Measurements from ENCODE around the gene AMDHD2. TPM values are rescaled to one million over a fixed set of nuclear protein-coding genes. Genes with fewer than 3 reads are reported as not detected.

The AMDHD2 gene
- total RNA-seq, 1 donor from 2014 or later: 11.7 TPM

GRCh38 chr16:2526135-2526534 lies 6.0 kb downstream of the AMDHD2 start:
- Histone ChIP-seq H3K4me1 (no peaks in the 10 kb centered on the region), H3K9ac (no peak overlapping the region), H3K9me3 (ENCODE audit: low read depth) (no peaks in the 10 kb centered on the region), H3K4me3 (no peak overlapping the region), H4K20me1 (ENCODE audit: low read depth) (peaks cover 1% of the 10 kb centered on the region), H2AFZ (replicated peaks) (no peak overlapping the region), H3F3A (ENCODE audit: low read depth) (peaks cover 11% of the 10 kb centered on the region), H3K27me3 (no peaks in the 10 kb centered on the region), H3K4me2 (no peak overlapping the region), H3K27ac (no peak overlapping the region), H3K79me2 (ENCODE audit: low read depth) (peaks cover 9% of the 10 kb centered on the region), H3K36me3 (no peaks in the 10 kb centered on the region)
- Mint-ChIP-seq H3K4me1 (peaks cover 5% of the 10 kb centered on the region), H3K36me3 (no peaks in the 10 kb centered on the region), H3K9me3 (no peaks in the 10 kb centered on the region), H3K4me3 (no peak overlapping the region), H3K27me3 (ENCODE audit: insufficient read depth, low read depth) (peaks cover 5% of the 10 kb centered on the region), H3K27ac (no peak overlapping the region)
- TF ChIP-seq CTCF (IDR thresholded peaks at IDR 0.05) (no peak), EZH2 (IDR thresholded peaks at IDR 0.05) (no peak), EZH2phosphoT487 (IDR thresholded peaks at IDR 0.05) (no peak)
- no peak for DNase-seq (ENCODE audit: low spot score)

DNA sequence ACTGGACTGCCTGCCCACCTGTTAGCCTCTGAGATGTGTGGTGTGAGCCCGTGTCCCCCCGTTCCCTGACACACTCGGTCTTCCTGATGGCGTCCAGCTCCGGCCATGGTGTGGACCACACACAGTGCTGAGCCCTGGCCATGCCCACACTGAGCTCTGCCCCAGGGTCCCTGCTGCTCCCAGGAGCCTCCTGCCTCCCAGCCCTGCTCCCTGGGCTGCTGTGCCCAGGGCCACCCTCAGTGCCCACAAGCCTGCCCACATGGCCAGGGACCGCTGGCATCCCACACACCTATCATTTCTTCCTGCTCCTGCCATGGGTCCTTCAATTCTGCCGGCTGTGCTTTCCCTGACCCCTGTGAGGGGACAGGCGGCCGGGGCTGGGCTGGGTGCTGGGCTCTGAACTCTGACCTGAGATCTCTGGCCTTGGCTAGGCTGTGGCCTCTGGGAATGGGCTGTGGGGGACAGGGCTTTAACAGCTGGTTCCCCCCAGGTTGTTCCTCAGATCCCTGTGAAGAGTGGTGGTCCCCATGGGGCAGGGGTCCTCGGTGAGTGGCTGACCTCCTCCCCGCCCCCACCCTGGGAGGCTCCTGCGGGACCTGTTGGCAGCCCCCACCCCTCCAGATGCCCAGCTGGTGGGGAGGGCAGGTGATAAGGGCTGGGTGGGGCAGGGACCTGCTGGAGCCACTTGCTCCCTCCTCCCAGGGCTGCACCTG lies 7.1 kb downstream of the AMDHD2 start:
- Mint-ChIP-seq H3K4me1 (peaks cover 6% of the 10 kb centered on the region), H3K4me3 (no peak overlapping the region), H3K9me3 (no peaks in the 10 kb centered on the region), H3K27ac (no peak overlapping the region), H3K36me3 (no peaks in the 10 kb centered on the region), H3K27me3 (ENCODE audit: insufficient read depth, low read depth) (peaks cover 8% of the 10 kb centered on the region)
- H3K9ac ChIP-seq: no peak overlapping the region
- no peaks in the 10 kb centered on the region for H3K79me2 ChIP-seq (ENCODE audit: low read depth)
- no peak overlapping the region for H3K4me2 ChIP-seq
- H3K36me3 ChIP-seq: no peaks in the 10 kb centered on the region
- peaks cover 11% of the 10 kb centered on the region for H3F3A ChIP-seq (ENCODE audit: low read depth)
- H3K27me3 ChIP-seq: no peaks in the 10 kb centered on the region
- no peaks in the 10 kb centered on the region for H4K20me1 ChIP-seq (ENCODE audit: low read depth)
- no peaks in the 10 kb centered on the region for H3K4me1 ChIP-seq
- no peak overlapping the region for H3K4me3 ChIP-seq
- TF ChIP-seq CTCF (IDR thresholded peaks at IDR 0.05): no peak
- no peak for TF ChIP-seq EZH2 (IDR thresholded peaks at IDR 0.05)
- TF ChIP-seq EZH2phosphoT487 (IDR thresholded peaks at IDR 0.05): no peak
- H3K27ac ChIP-seq: no peak overlapping the region
- no peaks in the 10 kb centered on the region for H3K9me3 ChIP-seq (ENCODE audit: low read depth)
- no peak overlapping the region for H2AFZ ChIP-seq (replicated peaks)
- DNase-seq (ENCODE audit: low spot score): no peak

- Histone ChIP-seq H3K79me2 (ENCODE audit: low read depth) (no peaks in the 10 kb centered on the region), H3K9me3 (ENCODE audit: low read depth) (no peaks in the 10 kb centered on the region), H3F3A (ENCODE audit: low read depth) (peaks cover 11% of the 10 kb centered on the region), H3K27me3 (peaks cover 3% of the 10 kb centered on the region), H3K4me1 (no peaks in the 10 kb centered on the region), H3K4me3 (no peak overlapping the region), H3K9ac (no peak overlapping the region), H2AFZ (replicated peaks) (no peak overlapping the region), H3K27ac (no peak overlapping the region), H4K20me1 (ENCODE audit: low read depth) (no peaks in the 10 kb centered on the region), H3K4me2 (no peak overlapping the region), H3K36me3 (no peaks in the 10 kb centered on the region)
- peaks cover 6% of the 10 kb centered on the region for H3K4me1 Mint-ChIP-seq
- H3K36me3 Mint-ChIP-seq: no peaks in the 10 kb centered on the region
- H3K27me3 Mint-ChIP-seq (ENCODE audit: insufficient read depth, low read depth): peaks cover 10% of the 10 kb centered on the region
- DNase-seq (ENCODE audit: low spot score): no peak
- H3K27ac Mint-ChIP-seq: no peak overlapping the region
- H3K4me3 Mint-ChIP-seq: no peak overlapping the region
- H3K9me3 Mint-ChIP-seq: no peaks in the 10 kb centered on the region
- TF ChIP-seq EZH2phosphoT487 (IDR thresholded peaks at IDR 0.05) (no peak), CTCF (IDR thresholded peaks at IDR 0.05) (no peak), EZH2 (IDR thresholded peaks at IDR 0.05) (no peak)
Observed at GRCh38 chr16:2527784-2528100, 7.6 kb downstream of the AMDHD2 start.
